Common myeloid progenitor, CD34-positive (primary cell): ENCODE data around the gene ACSS2.

Experiments used
- CTCF ChIA-PET: fragments of 350-600 bp; sonication (Branson Sonifier 250); formaldehyde crosslinking; loops from one replicate; lab custom pipeline; 2021; ENCODE audit warnings: antibody characterized with exemption; lab: Charles Lee
- POLR2A ChIA-PET: fragments of 350-600 bp; sonication (Branson Sonifier 250); formaldehyde crosslinking; loops from one replicate; lab custom pipeline; 2021; ENCODE audit warnings: antibody characterized with exemption; lab: Charles Lee
- DNase-seq, 3 donors: peaks; one replicate each; pipeline versions ENCODE4 v3.0.0 to v3.0.0-alpha.2; 2013
- H3K27ac ChIP-seq, 2 experiments: 1 replicate in 1 of 2; 2 replicates in 1 of 2; pipeline ENCODE4 v1.7.0; 2013; ENCODE audit warnings: inconsistent platforms in 2 of 2, low read length in 2 of 2, mild to moderate bottlenecking in 2 of 2, low read depth in 1 of 2, moderate library complexity in 1 of 2; ENCODE audit not compliant: severe bottlenecking in 2 of 2, insufficient read depth in 1 of 2, poor library complexity in 1 of 2
- H3K27me3 ChIP-seq, 5 experiments: replicated peaks in 2 of 5; 1 replicate in 3 of 5; 2 replicates in 2 of 5; pipeline versions ENCODE4 v1.6.1 to v1.7.0; 2013; ENCODE audit warnings: low read length in 4 of 5, mild to moderate bottlenecking in 2 of 5, moderate library complexity in 2 of 5, inconsistent platforms in 1 of 5; ENCODE audit not compliant: insufficient read depth in 5 of 5, control insufficient read depth in 4 of 5
- H3K36me3 ChIP-seq, 4 experiments: 1 replicate in 2 of 4; 2 replicates in 2 of 4; pipeline versions ENCODE4 v1.6.1 to v1.7.0; 2013; ENCODE audit warnings: low read length in 3 of 4, control low read depth in 1 of 4, mild to moderate bottlenecking in 1 of 4; ENCODE audit not compliant: control insufficient read depth in 4 of 4, insufficient read depth in 4 of 4
- H3K4me1 ChIP-seq, 4 experiments: 1 replicate in 3 of 4; 2 replicates in 1 of 4; pipeline versions ENCODE4 v1.6.1 to v1.7.1; 2013; ENCODE audit warnings: low read length in 3 of 4, mild to moderate bottlenecking in 3 of 4, control low read depth in 1 of 4, inconsistent platforms in 1 of 4, moderate library complexity in 1 of 4; ENCODE audit not compliant: control insufficient read depth in 4 of 4, insufficient read depth in 4 of 4; ENCODE audit errors: control extremely low read depth in 1 of 4
- H3K4me3 ChIP-seq, 7 experiments: 1 replicate in 4 of 7; 2 replicates in 3 of 7; pipeline versions ENCODE4 v1.5.1 to v1.7.0; 2013; ENCODE audit warnings: mild to moderate bottlenecking in 7 of 7, low read length in 6 of 7, moderate library complexity in 6 of 7, inconsistent platforms in 2 of 7, low read depth in 2 of 7, control low read depth in 1 of 7; ENCODE audit not compliant: insufficient read depth in 4 of 7, control insufficient read depth in 1 of 7; ENCODE audit errors: extremely low read depth in 1 of 7
- H3K9me3 ChIP-seq, 5 experiments: 1 replicate in 4 of 5; 2 replicates in 1 of 5; pipeline versions ENCODE4 v1.6.1 to v1.7.1; 2013; ENCODE audit warnings: low read length in 4 of 5, mild to moderate bottlenecking in 2 of 5, inconsistent platforms in 1 of 5, low read depth in 1 of 5, moderate library complexity in 1 of 5; ENCODE audit not compliant: control insufficient read depth in 4 of 5, insufficient read depth in 2 of 5; ENCODE audit errors: control extremely low read depth in 1 of 5
- WGBS: methylation state at CpG from one replicate; pipeline ENCODE4 v1.1.5; 2013; ENCODE audit not compliant: insufficient coverage; 5-methylcytosine and 5-hydroxymethylcytosine counted together

The ACSS2 gene

GRCh38 chr20:34943808-34944567 is 67.6 kb downstream of the ACSS2 start:
- H3K36me3 ChIP-seq, result peaks cover 15 to 57% (median 35%) of the 10 kb centered on the region in 4 experiments
- H3K27me3 ChIP-seq, result no peaks in the 10 kb centered on the region
- CTCF ChIA-PET, result interaction anchor here (1.1 to 6.3 kb wide), 4 partner anchors 12 to 69 kb away, joined by 3 to 42 read pairs (median 4); partner anchors contain the start of genes ACSS2, GGT7, GSS and MYH7B
- peaks cover 0 to 25% (median 12%) of the 10 kb centered on the region in 4 experiments for H3K4me1 ChIP-seq
- H3K4me3 ChIP-seq, result no peak overlapping the region
- DNase-seq, result no peak
- no peaks in the 10 kb centered on the region for H3K9me3 ChIP-seq
- H3K27ac ChIP-seq, result no peak overlapping the region
- 95% methylated on average over 2 of the region's 2 CpGs for WGBS
- POLR2A ChIA-PET, result no interaction called here

- no peak overlapping the region for H3K4me3 ChIP-seq
- ChIA-PET POLR2A (no interaction called here), CTCF (interaction anchor here (1.4 kb wide), 1 partner anchor 27 kb away, joined by 3 read pairs; no protein-coding TSS in a partner anchor)
- no peaks in the 10 kb centered on the region for H3K27me3 ChIP-seq
- DNase-seq, result no peak
- H3K36me3 ChIP-seq, result peaks cover 15 to 66% (median 36%) of the 10 kb centered on the region in 4 experiments
- no peak overlapping the region for H3K27ac ChIP-seq
- peaks cover 0 to 10% (median 4%) of the 10 kb centered on the region in 4 experiments for H3K4me1 ChIP-seq
- no peaks in the 10 kb centered on the region for H3K9me3 ChIP-seq
- WGBS, result 97% methylated on average over 3 of the region's 7 CpGs
Observed at GRCh38 chr20:34945315-34946077, 69.1 kb downstream of the ACSS2 start.

GRCh38 chr20:34946661-34947060 is 70.2 kb downstream of the ACSS2 start:
- H3K36me3 ChIP-seq, result peaks cover 15 to 67% (median 38%) of the 10 kb centered on the region in 4 experiments
- no peaks in the 10 kb centered on the region for H3K27me3 ChIP-seq
- no peak overlapping the region for H3K27ac ChIP-seq
- ChIA-PET POLR2A (no interaction called here), CTCF (no interaction called here)
- no peak for DNase-seq
- no peaks in the 10 kb centered on the region for H3K9me3 ChIP-seq
- 100% methylated on average over 2 of the region's 3 CpGs for WGBS
- no peak overlapping the region for H3K4me3 ChIP-seq
- H3K4me1 ChIP-seq, result peaks cover 0 to 2% (median under 1%) of the 10 kb centered on the region in 4 experiments

- Histone ChIP-seq H3K4me1 (no peaks in the 10 kb centered on the region), H3K27me3 (no peaks in the 10 kb centered on the region), H3K27ac (no peak overlapping the region), H3K4me3 (no peak overlapping the region), H3K9me3 (no peaks in the 10 kb centered on the region), H3K36me3 (peaks cover 15 to 61% (median 36%) of the 10 kb centered on the region in 4 experiments)
- ChIA-PET CTCF (no interaction called here), POLR2A (no interaction called here)
- no peak for DNase-seq
Observed at GRCh38 chr20:34947336-34947735, 70.9 kb downstream of the ACSS2 start.

GRCh38 chr20:34948030-34948429 is 71.6 kb downstream of the ACSS2 start:
- Histone ChIP-seq H3K27ac (no peak overlapping the region), H3K36me3 (peaks cover 15 to 55% (median 29%) of the 10 kb centered on the region in 4 experiments), H3K4me3 (no peak overlapping the region), H3K27me3 (no peaks in the 10 kb centered on the region), H3K4me1 (no peaks in the 10 kb centered on the region), H3K9me3 (no peaks in the 10 kb centered on the region)
- no peak for DNase-seq
- ChIA-PET POLR2A (no interaction called here), CTCF (interaction anchor here (1.2 kb wide), 1 partner anchor 9 kb away, joined by 4 read pairs; no protein-coding TSS in a partner anchor)

- Histone ChIP-seq H3K36me3 (peaks cover 9 to 45% (median 22%) of the 10 kb centered on the region in 4 experiments), H3K4me3 (no peak overlapping the region), H3K27ac (no peak overlapping the region), H3K4me1 (no peaks in the 10 kb centered on the region), H3K9me3 (no peaks in the 10 kb centered on the region), H3K27me3 (no peaks in the 10 kb centered on the region)
- ChIA-PET POLR2A (interaction anchor here (0.7 kb wide), 1 partner anchor 18 kb away, joined by 3 read pairs; no protein-coding TSS in a partner anchor), CTCF (interaction anchor here (1.1 to 1.2 kb wide), 2 partner anchors 9 to 10 kb away, joined by 3 to 4 read pairs; no protein-coding TSS in a partner anchor)
- DNase-seq, result no peak
- 97% methylated on average over 6 of the region's 6 CpGs for WGBS
Observed at GRCh38 chr20:34949120-34949519, 72.7 kb downstream of the ACSS2 start.
